Activated CD8-positive, alpha-beta T cell treated with anti-CD3 and anti-CD28 coated beads, Interleukin-2, amount 10 ng/mL, durations not matched to agents 7 days and 5 days (primary cell): ENCODE data around the gene BLACAT1. TPM values are rescaled to one million over a fixed set of nuclear protein-coding genes. Genes with fewer than 3 reads are reported as not detected.
"Not testable (repeated sequence)": the region's sequence is repeated elsewhere in the genome, so short reads cannot be mapped to it uniquely, and the experiment has no call there.

Experiments used
- ATAC-seq: fragments of 150-1000 bp; cut with Tn5 transposase; one replicate; pipeline ENCODE4 v1.10.0; 2021; ENCODE audit warnings: moderate library complexity
- CTCF ChIA-PET: fragments of 350-600 bp; sonication (Branson Sonifier 250); formaldehyde crosslinking; loops from one replicate; lab custom pipeline; 2021; ENCODE audit warnings: antibody characterized with exemption; lab: Charles Lee
- POLR2A ChIA-PET: fragments of 350-600 bp; sonication (Branson Sonifier 250); formaldehyde crosslinking; loops from one replicate; lab custom pipeline; 2021; ENCODE audit warnings: antibody characterized with exemption; lab: Charles Lee
- DNase-seq: peaks from one replicate; pipeline ENCODE4 v3.0.0-alpha.2; 2020
- H3K27ac Mint-ChIP-seq: one replicate; pipeline ENCODE4 v1.8.0; 2021; ENCODE audit warnings: mild to moderate bottlenecking, mixed read lengths
- H3K27me3 Mint-ChIP-seq: one replicate; pipeline ENCODE4 v1.8.0; 2021; ENCODE audit warnings: low read depth, mixed read lengths
- H3K36me3 Mint-ChIP-seq: one replicate; pipeline ENCODE4 v1.8.0; 2021; ENCODE audit warnings: low read depth, mixed read lengths
- H3K4me1 Mint-ChIP-seq: one replicate; pipeline ENCODE4 v1.8.0; 2021; ENCODE audit warnings: low read depth, mixed read lengths
- H3K4me3 Mint-ChIP-seq: one replicate; pipeline ENCODE4 v1.8.0; 2021; ENCODE audit warnings: mild to moderate bottlenecking, mixed read lengths
- H3K9me3 Mint-ChIP-seq: one replicate; pipeline ENCODE4 v1.8.0; 2022; ENCODE audit warnings: mixed read lengths; ENCODE audit not compliant: insufficient read depth
- total RNA-seq, 2 experiments: library from RNA; stranded (reverse); gene quantifications; one replicate each; pipeline ENCODE4 v1.2.3, GENCODE V29; 2021

The BLACAT1 gene
- total RNA-seq, 2 experiments from 2014 or later, result 0.16 TPM

GRCh38 chr1:205437570-205437969 is 18.3 kb downstream of the BLACAT1 start:
- Mint-ChIP-seq H3K36me3 (no peaks in the 10 kb centered on the region), H3K9me3 (no peaks in the 10 kb centered on the region), H3K27me3 (peaks cover 21% of the 10 kb centered on the region), H3K27ac (no peak overlapping the region), H3K4me3 (no peak overlapping the region), H3K4me1 (peaks cover 26% of the 10 kb centered on the region)
- ChIA-PET POLR2A (interaction anchor here (0.6 kb wide), 1 partner anchor 508 kb away, joined by 3 read pairs; no protein-coding TSS in a partner anchor), CTCF (no interaction called here)
- ATAC-seq (no peak), DNase-seq (no peak)

- Mint-ChIP-seq H3K36me3 (no peaks in the 10 kb centered on the region), H3K27ac (no peak overlapping the region), H3K4me3 (no peak overlapping the region), H3K9me3 (no peaks in the 10 kb centered on the region), H3K4me1 (peaks cover 24% of the 10 kb centered on the region), H3K27me3 (peaks cover 21% of the 10 kb centered on the region)
- ATAC-seq (no peak), DNase-seq (no peak)
- ChIA-PET POLR2A (interaction anchor here (0.6 kb wide), 1 partner anchor 507 kb away, joined by 3 read pairs; no protein-coding TSS in a partner anchor), CTCF (no interaction called here)
Observed at GRCh38 chr1:205436776-205437410, 19.0 kb downstream of the BLACAT1 start.

GRCh38 chr1:205435578-205436573 is 20.0 kb downstream of the BLACAT1 start:
- ChIA-PET POLR2A (no interaction called here), CTCF (interaction anchor here (1.2 to 6.3 kb wide), 4 partner anchors 21 to 110 kb away, joined by 3 to 53 read pairs (median 3); no protein-coding TSS in a partner anchor)
- ATAC-seq (no peak), DNase-seq (no peak)
- Mint-ChIP-seq H3K27me3 (peaks cover 21% of the 10 kb centered on the region), H3K4me1 (peaks cover 20% of the 10 kb centered on the region), H3K27ac (no peak overlapping the region), H3K9me3 (no peaks in the 10 kb centered on the region), H3K4me3 (no peak overlapping the region), H3K36me3 (no peaks in the 10 kb centered on the region)

- Mint-ChIP-seq H3K9me3 (no peaks in the 10 kb centered on the region), H3K4me3 (no peak overlapping the region), H3K4me1 (peaks cover 13% of the 10 kb centered on the region), H3K36me3 (no peaks in the 10 kb centered on the region), H3K27ac (no peak overlapping the region), H3K27me3 (peaks cover 21% of the 10 kb centered on the region)
- ATAC-seq, result no peak
- ChIA-PET CTCF (interaction anchor here (0.6 to 6.3 kb wide), 2 partner anchors 52 to 358 kb away, joined by 3 to 53 read pairs; no protein-coding TSS in a partner anchor), POLR2A (no interaction called here)
- no peak for DNase-seq
Observed at GRCh38 chr1:205434738-205435137, 21.1 kb downstream of the BLACAT1 start.

GRCh38 chr1:205432692-205433091 is 23.2 kb downstream of the BLACAT1 start:
- CTCF ChIA-PET, result interaction anchor here (0.8 to 6.3 kb wide), 3 partner anchors 8 to 97 kb away, joined by 3 to 53 read pairs (median 7); no protein-coding TSS in a partner anchor
- H3K4me3 Mint-ChIP-seq, H3K36me3 Mint-ChIP-seq, DNase-seq, H3K27ac Mint-ChIP-seq, POLR2A ChIA-PET, ATAC-seq, H3K9me3 Mint-ChIP-seq: not testable (repeated sequence)
- Mint-ChIP-seq H3K27me3 (peaks cover 26% of the 10 kb centered on the region), H3K4me1 (peaks cover 11% of the 10 kb centered on the region)

GRCh38 chr1:205432116-205432515 is 23.7 kb downstream of the BLACAT1 start:
- no peaks in the 10 kb centered on the region for H3K9me3 Mint-ChIP-seq
- H3K27me3 Mint-ChIP-seq, result peaks cover 24% of the 10 kb centered on the region
- POLR2A ChIA-PET, result no interaction called here
- H3K36me3 Mint-ChIP-seq, result no peaks in the 10 kb centered on the region
- no peak overlapping the region for H3K4me3 Mint-ChIP-seq
- no peak for ATAC-seq
- DNase-seq, result no peak
- H3K27ac Mint-ChIP-seq, result no peak overlapping the region
- CTCF ChIA-PET, result interaction anchor here (0.8 to 6.3 kb wide), 8 partner anchors 7 to 97 kb away, joined by 3 to 53 read pairs (median 10); partner anchors contain the start of gene LEMD1
- H3K4me1 Mint-ChIP-seq, result peaks cover 11% of the 10 kb centered on the region

GRCh38 chr1:205430696-205431305 is 25.0 kb downstream of the BLACAT1 start:
- Mint-ChIP-seq H3K9me3 (no peaks in the 10 kb centered on the region), H3K36me3 (no peaks in the 10 kb centered on the region), H3K4me3 (peak overlapping the region; percentile 74), H3K27me3 (peaks cover 25% of the 10 kb centered on the region), H3K4me1 (peaks cover 11% of the 10 kb centered on the region), H3K27ac (peak overlapping the region; percentile 32)
- DNase-seq (peak; percentile 64), ATAC-seq (peak; percentile 75)
- CTCF ChIA-PET, result interaction anchor here (0.9 to 6.3 kb wide), 30 partner anchors 9 to 214 kb away, joined by 3 to 53 read pairs (median 4); partner anchors contain the start of gene LEMD1
- POLR2A ChIA-PET, result interaction anchor here (1.4 kb wide), 1 partner anchor 10 kb away, joined by 6 read pairs; no protein-coding TSS in a partner anchor

GRCh38 chr1:205429762-205430695 is 25.8 kb downstream of the BLACAT1 start:
- ATAC-seq (no peak), DNase-seq (no peak)
- H3K36me3 Mint-ChIP-seq, result no peaks in the 10 kb centered on the region
- no peaks in the 10 kb centered on the region for H3K9me3 Mint-ChIP-seq
- peaks cover 11% of the 10 kb centered on the region for H3K4me1 Mint-ChIP-seq
- H3K4me3 Mint-ChIP-seq, result peak overlapping the region; percentile 74
- CTCF ChIA-PET, result interaction anchor here (0.8 to 6.3 kb wide), 27 partner anchors 9 to 228 kb away, joined by 3 to 53 read pairs (median 4); partner anchors contain the start of gene LEMD1
- H3K27ac Mint-ChIP-seq, result no peak overlapping the region
- H3K27me3 Mint-ChIP-seq, result peaks cover 24% of the 10 kb centered on the region
- POLR2A ChIA-PET, result interaction anchor here (1.4 kb wide), 1 partner anchor 11 kb away, joined by 6 read pairs; no protein-coding TSS in a partner anchor

GRCh38 chr1:205424901-205425600 is 30.8 kb downstream of the BLACAT1 start:
- H3K27me3 Mint-ChIP-seq, result peaks cover 52% of the 10 kb centered on the region
- ChIA-PET CTCF (interaction anchor here (0.8 to 4.7 kb wide), 11 partner anchors 7 to 154 kb away, joined by 3 to 29 read pairs (median 5); no protein-coding TSS in a partner anchor), POLR2A (no interaction called here)
- H3K4me3 Mint-ChIP-seq, result no peak overlapping the region
- no peak for DNase-seq
- no peak for ATAC-seq
- H3K9me3 Mint-ChIP-seq, result no peaks in the 10 kb centered on the region
- no peak overlapping the region for H3K27ac Mint-ChIP-seq
- no peaks in the 10 kb centered on the region for H3K36me3 Mint-ChIP-seq
- no peaks in the 10 kb centered on the region for H3K4me1 Mint-ChIP-seq
